IPS DF 4.7 (cell line): ENCODE data around the gene TMEM221.

Experiments
- DNase-seq: peaks from one replicate; pipeline ENCODE4 v3.0.0-alpha.2; 2013; ENCODE audit warnings: low spot score; ENCODE audit errors: extremely low read depth

The TMEM221 gene

GRCh38 chr19:17406046-17406886 lies 42.2 kb downstream of the TMEM221 start:
- no peak for DNase-seq

DNA sequence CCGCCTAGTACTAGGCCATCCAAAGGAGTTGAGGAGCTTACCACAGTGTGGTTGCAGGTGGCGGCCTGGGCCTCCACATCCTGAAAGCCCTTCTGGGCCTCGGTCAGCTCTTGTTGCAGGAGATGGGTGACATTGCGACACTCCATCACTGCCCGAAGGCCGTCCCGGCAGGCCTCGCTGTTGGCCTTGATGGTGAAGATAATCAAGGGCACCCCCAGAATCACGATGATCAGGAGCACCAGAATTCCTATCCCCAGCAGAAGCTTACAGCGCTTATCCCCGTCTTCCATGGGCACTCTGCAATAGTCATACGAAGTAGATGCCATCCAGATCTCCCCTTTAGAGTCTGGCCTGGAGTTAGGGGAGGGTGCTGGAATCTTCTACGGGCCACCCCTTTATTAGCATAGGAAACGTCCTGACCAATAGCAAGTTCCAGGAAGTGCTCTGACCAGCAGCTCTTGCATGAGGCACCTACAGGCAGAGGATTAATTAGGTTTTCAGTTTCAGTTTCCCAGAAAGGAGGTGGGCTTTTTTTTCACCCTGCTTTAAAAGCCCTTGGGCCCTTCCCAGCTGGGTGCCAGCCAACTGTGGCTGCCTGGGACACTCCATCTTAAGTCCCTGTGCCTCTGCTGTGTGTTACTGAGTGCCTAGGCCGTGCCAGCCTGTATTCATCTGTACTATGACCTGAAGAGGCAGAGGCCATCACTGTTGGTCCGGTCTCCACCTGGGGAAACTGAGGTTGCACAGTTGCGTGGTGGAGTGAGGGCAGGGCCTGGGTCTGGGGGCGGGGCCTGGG lies 43.0 kb downstream of the TMEM221 start, which contains the start of gene BST2:
Gene BST2 (minus strand): TSS at position 381 of the 796 bp plus-strand sequence. CDS start 55 bp downstream, at position 326.
- no peak for DNase-seq

GRCh38 chr19:17404621-17405249 lies 43.7 kb downstream of the TMEM221 start:
- no peak for DNase-seq

- no peak for DNase-seq
Measured at GRCh38 chr19:17404015-17404414, 44.5 kb downstream of the TMEM221 start.

GRCh38 chr19:17402982-17403855 lies 45.2 kb downstream of the TMEM221 start:
- no peak for DNase-seq

DNA sequence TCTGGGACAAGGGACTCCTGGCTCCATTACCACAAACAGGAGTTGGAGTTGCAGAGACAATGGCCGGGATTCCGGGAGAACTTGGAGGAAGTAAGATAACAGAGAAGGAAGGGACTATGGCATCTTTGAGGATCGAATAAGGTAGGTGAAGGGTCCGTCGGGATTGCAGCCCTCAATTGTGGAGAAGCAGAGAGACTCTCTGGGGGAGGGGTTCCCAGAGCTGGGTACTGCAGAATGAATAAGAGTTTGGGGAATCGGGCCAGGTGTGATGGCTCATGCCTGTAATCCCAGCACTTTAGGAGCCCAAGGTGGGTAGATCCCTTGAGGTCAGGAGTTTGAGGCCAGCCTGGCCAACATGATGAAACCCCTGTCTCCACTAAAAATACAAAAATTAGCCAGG lies 46.8 kb downstream of the TMEM221 start:
- DNase-seq: no peak

GRCh38 chr19:17398902-17399527 lies 49.5 kb downstream of the TMEM221 start:
- no peak for DNase-seq

- DNase-seq: no peak
Measured at GRCh38 chr19:17394891-17395415, 53.5 kb downstream of the TMEM221 start.

DNA sequence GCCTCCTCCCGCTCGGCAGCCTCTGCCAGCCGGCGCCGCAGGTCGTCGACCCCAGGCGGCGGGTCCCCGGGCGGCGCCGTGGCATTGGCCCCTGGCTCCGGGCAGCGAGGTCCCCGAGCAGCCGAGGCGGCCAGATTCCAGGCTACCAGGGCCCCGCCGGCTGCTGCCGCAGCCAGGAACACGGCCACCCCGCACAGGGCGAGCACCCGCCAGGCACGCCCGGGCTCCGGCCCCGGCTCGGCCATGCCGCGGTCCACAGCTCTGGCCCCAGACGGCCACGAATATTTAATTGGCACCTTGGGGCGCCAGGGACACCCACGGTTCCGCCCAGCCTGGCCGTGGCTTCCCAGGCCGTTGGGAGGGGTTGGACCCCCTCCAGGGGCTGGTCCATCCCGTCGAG lies 54.6 kb downstream of the TMEM221 start, which contains the start of gene CCDC194:
Gene CCDC194 (minus strand): TSS at position 283 of the 400 bp plus-strand sequence. CDS start 38 bp downstream, at position 245.
- DNase-seq: no peak

DNA sequence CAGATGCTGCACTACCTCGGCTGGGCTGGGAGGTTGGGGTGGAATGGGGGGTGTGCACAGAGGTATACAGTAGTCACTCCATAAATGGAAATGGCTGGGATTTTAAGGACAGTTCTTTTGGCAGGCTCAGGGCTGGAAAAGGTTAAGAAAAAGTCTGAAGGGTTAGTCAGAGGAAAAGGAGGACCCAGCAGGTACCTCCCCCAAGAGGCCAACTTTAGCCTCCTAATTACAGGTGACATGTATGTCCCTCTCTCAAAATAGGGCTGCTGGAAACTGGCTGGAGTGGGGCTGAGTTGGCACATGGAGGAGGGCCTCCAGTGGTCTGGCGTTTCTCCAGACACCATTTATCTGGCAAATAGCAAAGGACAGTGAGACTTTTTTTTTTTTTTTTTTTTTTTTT lies 55.5 kb downstream of the TMEM221 start:
- no peak for DNase-seq

DNA sequence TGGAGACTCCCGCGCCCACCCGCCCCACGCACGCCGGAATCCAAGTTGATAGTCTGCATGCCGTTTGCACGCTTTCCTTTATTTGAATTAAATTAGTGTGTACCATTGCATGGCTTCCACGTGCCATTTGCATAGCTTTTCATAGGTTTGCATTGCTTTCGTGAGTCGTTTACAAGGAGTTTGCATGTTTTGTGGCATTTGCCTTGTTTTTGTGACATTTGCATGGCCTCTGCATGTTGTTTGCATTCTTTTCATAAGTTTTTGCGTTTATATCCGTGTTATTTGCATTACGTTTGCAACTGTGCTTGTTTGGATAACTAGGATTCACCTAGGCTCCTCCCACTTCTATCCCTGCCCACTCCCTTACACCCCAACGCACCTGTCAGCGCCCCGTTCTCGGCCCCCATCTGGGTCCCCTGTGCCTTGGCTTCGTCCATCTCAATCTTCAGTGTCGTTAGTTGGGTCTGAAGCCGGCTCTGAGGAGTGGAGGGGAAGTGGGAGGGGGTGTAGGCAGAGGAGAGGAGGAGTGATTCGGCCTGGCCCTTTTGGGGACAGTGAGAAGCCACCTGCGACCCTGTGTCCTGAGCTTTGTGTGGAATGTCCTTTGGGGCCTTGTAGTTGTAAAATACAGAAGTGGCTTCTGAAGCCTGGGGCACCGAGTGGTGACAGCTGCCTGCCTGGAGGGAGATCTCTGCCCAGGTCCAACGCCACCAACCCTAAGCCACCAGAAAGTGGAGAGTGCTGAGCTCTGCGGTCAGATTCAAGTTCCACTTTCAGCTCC lies 56.9 kb downstream of the TMEM221 start:
- DNase-seq: no peak

GRCh38 chr19:17390665-17391370 lies 57.6 kb downstream of the TMEM221 start:
- no peak for DNase-seq

GRCh38 chr19:17389957-17390664 lies 58.4 kb downstream of the TMEM221 start:
- no peak for DNase-seq

GRCh38 chr19:17389288-17389687 lies 59.2 kb downstream of the TMEM221 start:
- no peak for DNase-seq

- no peak for DNase-seq
Measured at GRCh38 chr19:17385878-17386611, 62.4 kb downstream of the TMEM221 start.
